MM.1S (cell line): ENCODE measurements around the gene TNRC6A.
"Not testable (repeated sequence)": the region's sequence is repeated elsewhere in the genome, so short reads cannot be mapped to it uniquely, and the experiment has no call there.

Experiments
- DNase-seq: peaks from one replicate; pipeline ENCODE4 v3.0.0-alpha.2; 2015
- H2AFZ ChIP-seq: fragments of 300-600 bp; sonication (generic); 2 replicates; pipeline ENCODE4 v1.6.0; 2016; ENCODE audit warnings: antibody characterized with exemption, low read length
- H3F3A ChIP-seq: fragments of 300-600 bp; sonication (generic); 2 replicates; pipeline ENCODE4 v1.6.1; 2016; ENCODE audit warnings: mild to moderate bottlenecking, antibody characterized with exemption, low read length, moderate library complexity, mixed read lengths; ENCODE audit not compliant: insufficient read depth
- H3K27ac ChIP-seq: fragments of 300-600 bp; sonication (generic); 2 replicates; pipeline ENCODE4 v1.5.1; 2016; ENCODE audit warnings: mild to moderate bottlenecking, low read length
- H3K27me3 ChIP-seq: fragments of 300-600 bp; sonication (generic); replicated peaks from 2 replicates; pipeline ENCODE4 v1.6.0; 2016; ENCODE audit warnings: low read length; ENCODE audit not compliant: insufficient read depth
- H3K36me3 ChIP-seq: fragments of 300-600 bp; sonication (generic); replicated peaks from 2 replicates; pipeline ENCODE4 v1.6.1; 2016; ENCODE audit warnings: mild to moderate bottlenecking, low read length, mixed read lengths; ENCODE audit not compliant: insufficient read depth
- H3K4me1 ChIP-seq: fragments of 300-600 bp; sonication (generic); 2 replicates; pipeline ENCODE4 v1.6.1; 2016; ENCODE audit warnings: low read length, mixed read lengths
- H3K4me2 ChIP-seq: fragments of 300-600 bp; sonication (generic); 2 replicates; pipeline ENCODE4 v1.6.0; 2016; ENCODE audit warnings: low read depth, low read length
- H3K4me3 ChIP-seq: fragments of 300-600 bp; sonication (generic); 2 replicates; pipeline ENCODE4 v1.5.1; 2016; ENCODE audit warnings: low read length, mixed read lengths
- H3K79me2 ChIP-seq: fragments of 300-600 bp; sonication (generic); 2 replicates; pipeline ENCODE4 v1.6.1; 2016; ENCODE audit warnings: mixed run types, low read length, mixed read lengths
- H3K9ac ChIP-seq: fragments of 300-600 bp; sonication (generic); 2 replicates; pipeline ENCODE4 v1.6.1; 2016; ENCODE audit warnings: low read length, mixed read lengths
- H3K9me2 ChIP-seq: fragments of 300-600 bp; sonication (generic); replicated peaks from 2 replicates; pipeline ENCODE4 v1.6.1; 2016; ENCODE audit warnings: mild to moderate bottlenecking, low read length, mixed read lengths; ENCODE audit not compliant: insufficient read depth
- H3K9me3 ChIP-seq: fragments of 300-600 bp; sonication (generic); replicated peaks from 2 replicates; pipeline ENCODE4 v1.6.1; 2016; ENCODE audit warnings: mild to moderate bottlenecking, low read length, mixed read lengths; ENCODE audit not compliant: insufficient read depth
- H4K20me1 ChIP-seq: fragments of 300-600 bp; sonication (generic); 2 replicates; pipeline ENCODE4 v1.6.1; 2016; ENCODE audit warnings: mild to moderate bottlenecking, low read length, moderate library complexity, mixed read lengths; ENCODE audit not compliant: insufficient read depth
- CTCF ChIP-seq: fragments of 300-600 bp; sonication (generic); IDR thresholded peaks from 2 replicates; pipeline ENCODE4 v1.5.1; 2016; ENCODE audit warnings: antibody characterized with exemption, low read length, mixed read lengths
- EZH2 ChIP-seq: fragments of 300-600 bp; sonication (generic); optimal IDR thresholded peaks from 2 replicates; pipeline ENCODE3; 2017; ENCODE audit warnings: low read depth, mild to moderate bottlenecking, antibody characterized with exemption, low read length, mixed read lengths
- EZH2phosphoT487 ChIP-seq: fragments of 300-600 bp; sonication (generic); IDR thresholded peaks from 2 replicates; pipeline ENCODE4 v1.6.1; 2018; ENCODE audit warnings: antibody characterized with exemption, low read length

TNRC6A gene

GRCh38 chr16:24855678-24856077, 126.2 kb downstream of the TNRC6A start:
- Histone ChIP-seq H3K9me3 (no peaks in the 10 kb centered on the region), H3F3A (no peaks in the 10 kb centered on the region), H3K79me2 (no peaks in the 10 kb centered on the region), H3K4me3 (no peak overlapping the region), H4K20me1 (no peaks in the 10 kb centered on the region), H3K9me2 (no peaks in the 10 kb centered on the region), H3K4me2 (no peak overlapping the region), H3K27ac (no peak overlapping the region), H3K9ac (no peak overlapping the region), H3K36me3 (no peaks in the 10 kb centered on the region), H3K27me3 (no peaks in the 10 kb centered on the region), H3K4me1 (no peaks in the 10 kb centered on the region), H2AFZ (no peak overlapping the region)
- DNase-seq, result no peak
- no peak for TF ChIP-seq EZH2phosphoT487
- TF ChIP-seq CTCF, result no peak
- TF ChIP-seq EZH2, result no peak

- DNase-seq, H3K79me2 ChIP-seq, H3K4me3 ChIP-seq, H3K9me2 ChIP-seq, H3K36me3 ChIP-seq, H3K4me1 ChIP-seq, H4K20me1 ChIP-seq, H3K9ac ChIP-seq, H3K27me3 ChIP-seq, H3K27ac ChIP-seq, H3K9me3 ChIP-seq, H3F3A ChIP-seq, H2AFZ ChIP-seq, H3K4me2 ChIP-seq: not testable (repeated sequence)
Measured at GRCh38 chr16:24856871-24857270, 127.4 kb downstream of the TNRC6A start.

GRCh38 chr16:24858219-24859041, 129.0 kb downstream of the TNRC6A start:
- no peak overlapping the region for H3K9ac ChIP-seq
- no peaks in the 10 kb centered on the region for H3K4me1 ChIP-seq
- no peaks in the 10 kb centered on the region for H3K36me3 ChIP-seq
- no peaks in the 10 kb centered on the region for H3F3A ChIP-seq
- no peaks in the 10 kb centered on the region for H3K9me3 ChIP-seq
- no peaks in the 10 kb centered on the region for H3K79me2 ChIP-seq
- no peak overlapping the region for H3K4me2 ChIP-seq
- H3K27me3 ChIP-seq, result no peaks in the 10 kb centered on the region
- TF ChIP-seq EZH2phosphoT487 (no peak), CTCF (no peak), EZH2 (no peak)
- no peak overlapping the region for H2AFZ ChIP-seq
- peak; percentile 48 for DNase-seq
- H4K20me1 ChIP-seq, result no peaks in the 10 kb centered on the region
- no peak overlapping the region for H3K4me3 ChIP-seq
- H3K27ac ChIP-seq, result no peak overlapping the region
- no peaks in the 10 kb centered on the region for H3K9me2 ChIP-seq

GRCh38 chr16:24861461-24861860, 132.0 kb downstream of the TNRC6A start:
- no peaks in the 10 kb centered on the region for H3K9me2 ChIP-seq
- H3K27me3 ChIP-seq, result no peaks in the 10 kb centered on the region
- TF ChIP-seq EZH2phosphoT487 (no peak), EZH2 (no peak), CTCF (no peak)
- no peak overlapping the region for H3K9ac ChIP-seq
- H3K36me3 ChIP-seq, result no peaks in the 10 kb centered on the region
- H3F3A ChIP-seq, result no peaks in the 10 kb centered on the region
- H3K4me2 ChIP-seq, result no peak overlapping the region
- no peaks in the 10 kb centered on the region for H4K20me1 ChIP-seq
- no peaks in the 10 kb centered on the region for H3K4me1 ChIP-seq
- H3K4me3 ChIP-seq, result no peak overlapping the region
- H3K27ac ChIP-seq, result no peak overlapping the region
- H2AFZ ChIP-seq, result no peak overlapping the region
- no peak for DNase-seq
- H3K79me2 ChIP-seq, result no peaks in the 10 kb centered on the region
- H3K9me3 ChIP-seq, result no peaks in the 10 kb centered on the region
